ENCODE data around the gene INPP1.
A peak's percentile ranks its signal among the peaks of the same experiment; 100 is the strongest.

DNA sequence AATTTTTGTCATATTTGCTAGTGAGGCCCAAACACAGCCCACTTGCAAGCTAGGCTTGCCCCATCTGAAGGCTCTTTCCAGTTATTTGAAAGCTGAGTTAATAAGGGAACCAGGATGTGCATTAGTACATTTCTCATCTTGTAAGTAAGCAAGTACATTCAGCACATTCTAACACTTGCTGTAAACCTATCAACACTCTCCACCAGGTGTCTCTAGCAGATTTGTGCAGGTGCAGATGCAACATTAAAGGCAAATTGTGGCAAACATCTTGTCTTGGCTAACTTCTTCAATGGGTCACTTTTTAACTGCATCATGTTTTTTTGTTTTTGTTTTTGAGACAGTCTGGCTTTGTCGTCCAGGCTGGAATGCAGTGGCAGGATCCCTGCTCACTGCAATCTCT, 39.5 kb downstream of the INPP1 start:
- TF ChIP-seq, protein P1, sequence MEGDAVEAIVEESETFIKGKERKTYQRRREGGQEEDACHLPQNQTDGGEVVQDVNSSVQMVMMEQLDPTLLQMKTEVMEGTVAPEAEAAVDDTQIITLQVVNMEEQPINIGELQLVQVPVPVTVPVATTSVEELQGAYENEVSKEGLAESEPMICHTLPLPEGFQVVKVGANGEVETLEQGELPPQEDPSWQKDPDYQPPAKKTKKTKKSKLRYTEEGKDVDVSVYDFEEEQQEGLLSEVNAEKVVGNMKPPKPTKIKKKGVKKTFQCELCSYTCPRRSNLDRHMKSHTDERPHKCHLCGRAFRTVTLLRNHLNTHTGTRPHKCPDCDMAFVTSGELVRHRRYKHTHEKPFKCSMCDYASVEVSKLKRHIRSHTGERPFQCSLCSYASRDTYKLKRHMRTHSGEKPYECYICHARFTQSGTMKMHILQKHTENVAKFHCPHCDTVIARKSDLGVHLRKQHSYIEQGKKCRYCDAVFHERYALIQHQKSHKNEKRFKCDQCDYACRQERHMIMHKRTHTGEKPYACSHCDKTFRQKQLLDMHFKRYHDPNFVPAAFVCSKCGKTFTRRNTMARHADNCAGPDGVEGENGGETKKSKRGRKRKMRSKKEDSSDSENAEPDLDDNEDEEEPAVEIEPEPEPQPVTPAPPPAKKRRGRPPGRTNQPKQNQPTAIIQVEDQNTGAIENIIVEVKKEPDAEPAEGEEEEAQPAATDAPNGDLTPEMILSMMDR (conservative IDR thresholded peaks at IDR 0.05; ENCODE audit: low read depth, low read length): peak; percentile 80
- TF ChIP-seq EZH2phosphoT487 (IDR thresholded peaks at IDR 0.05; ENCODE audit: borderline replicate concordance, low read length) (no peak), EZH2 (IDR thresholded peaks at IDR 0.05; ENCODE audit: low read length, unreplicated experiment) (no peak)

Data from PC-3 (cell line).